ENCODE measurements around the gene CFDP1.

CFDP1 gene

GRCh38 chr16:75317532-75317931 is 115.8 kb downstream of the CFDP1 start:
- no peak for DNase-seq

DNA sequence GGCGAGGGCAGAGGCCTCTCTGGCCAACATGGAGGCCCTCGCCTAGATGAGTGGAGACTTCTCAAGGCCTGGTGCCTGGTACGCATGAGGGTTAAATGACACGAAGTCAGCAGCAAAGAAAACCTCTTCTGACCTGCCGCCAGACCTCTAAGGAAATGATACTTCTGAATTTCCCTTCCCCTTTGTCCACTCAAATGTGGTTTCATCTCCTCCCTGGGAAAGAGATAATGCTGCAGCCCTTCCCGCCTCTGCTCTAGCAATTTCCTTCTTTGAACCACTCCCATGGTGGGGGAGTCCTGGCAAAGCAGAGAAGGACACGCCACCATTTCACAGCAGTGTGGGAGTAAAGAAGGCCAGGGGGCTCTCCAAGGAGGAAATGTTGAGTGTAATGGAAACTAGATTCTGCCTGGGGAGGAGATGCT is 116.2 kb downstream of the CFDP1 start:
- no peak for DNase-seq

DNA sequence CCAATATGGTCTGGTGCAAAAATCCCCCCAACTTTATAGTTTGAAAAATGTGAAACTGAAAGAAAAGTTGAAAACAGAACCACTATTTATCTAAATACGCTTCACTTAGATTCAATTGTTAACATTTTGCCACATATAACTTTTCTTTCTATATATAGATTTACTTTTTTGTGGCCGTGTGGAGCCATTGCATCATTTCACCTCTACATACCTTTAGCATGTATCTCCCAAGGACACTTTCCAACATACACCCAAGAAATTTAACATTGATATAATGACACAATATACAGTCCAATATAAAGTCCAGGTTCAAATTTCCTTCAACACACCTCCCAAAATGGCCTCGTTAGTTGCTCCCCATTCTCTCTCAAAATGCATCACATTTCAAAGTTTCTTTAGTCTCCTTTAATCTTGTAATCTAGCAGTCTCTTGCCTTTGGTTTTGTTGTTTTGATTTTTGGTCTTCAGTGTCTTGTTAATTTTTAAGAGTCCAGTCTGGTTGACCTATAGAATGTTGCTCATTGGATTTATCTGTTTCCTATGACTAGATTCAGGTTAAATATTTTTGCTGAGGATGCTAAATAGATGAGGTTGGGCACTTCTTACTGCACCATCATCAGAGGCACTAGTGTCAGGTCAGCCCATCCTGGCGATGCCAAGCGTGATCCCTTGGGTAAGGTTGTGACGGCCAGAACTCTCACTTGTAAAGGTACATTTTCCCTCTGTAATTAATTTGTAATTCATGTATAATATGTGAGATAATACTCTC is 117.6 kb downstream of the CFDP1 start:
- DNase-seq, result no peak

DNA sequence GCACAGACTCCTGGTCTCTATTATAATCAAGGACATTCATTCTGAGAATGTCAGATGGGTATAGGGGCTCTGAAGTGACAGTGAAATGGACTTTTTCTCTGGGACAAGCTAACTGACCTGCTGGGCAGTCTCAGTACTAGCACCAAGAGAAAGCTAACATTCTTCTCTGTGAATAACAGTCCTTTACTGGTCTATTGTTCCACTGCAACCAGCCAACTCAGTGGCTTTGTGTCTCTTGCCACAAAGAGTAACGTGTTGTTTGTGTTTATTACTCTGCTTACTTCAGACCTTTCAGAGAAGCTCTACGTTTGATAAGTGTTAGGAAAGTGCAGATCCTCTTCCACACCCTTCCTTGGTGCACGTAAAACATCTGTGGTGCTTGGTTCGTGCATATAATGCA is 120.4 kb downstream of the CFDP1 start:
- no peak for DNase-seq

- no peak for DNase-seq
Measured at GRCh38 chr16:75311383-75311938, 121.8 kb downstream of the CFDP1 start.

DNA sequence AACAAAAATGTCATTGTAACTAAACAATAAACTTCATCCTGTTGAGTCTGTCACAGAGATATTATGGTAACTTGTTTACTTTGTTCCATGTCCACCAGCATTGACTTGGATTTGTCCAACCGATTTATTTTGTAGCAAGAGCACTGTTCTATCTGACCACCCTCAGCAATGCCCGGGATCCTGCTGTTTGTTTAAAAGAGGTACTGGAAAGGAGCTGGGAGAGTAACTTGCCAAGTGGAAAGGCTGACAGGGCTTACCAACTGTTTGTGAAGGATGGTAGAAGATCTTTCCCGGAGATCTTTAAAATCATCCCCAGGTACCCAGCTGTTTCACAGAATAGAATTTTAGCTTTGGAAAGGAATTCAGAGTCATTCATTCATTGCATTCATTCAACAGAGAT is 122.8 kb downstream of the CFDP1 start:
- no peak for DNase-seq

DNA sequence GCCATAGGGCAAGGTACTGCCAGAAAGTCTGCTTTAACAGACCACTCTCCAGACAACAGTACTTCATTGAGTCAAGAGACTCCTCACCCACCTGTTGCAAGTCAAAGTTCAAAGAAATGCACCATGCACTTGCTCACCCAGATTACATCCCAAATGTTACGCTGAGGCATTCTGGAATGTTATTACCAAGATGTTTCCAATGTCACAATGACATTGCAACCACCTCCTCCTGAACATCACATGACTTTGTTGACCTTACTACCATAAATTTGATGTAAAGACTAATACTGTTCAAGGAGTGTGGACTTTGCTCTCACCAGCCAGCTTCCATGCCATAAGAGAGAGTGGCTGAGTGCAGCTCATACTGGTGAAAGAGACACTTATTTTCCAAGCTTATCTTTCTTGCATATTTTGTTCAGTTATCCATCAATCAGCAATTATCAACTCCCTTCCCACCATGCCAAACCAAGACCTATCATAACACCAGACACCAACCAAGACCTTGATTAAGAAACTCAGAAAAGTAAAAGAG is 123.3 kb downstream of the CFDP1 start:
- no peak for DNase-seq

DNA sequence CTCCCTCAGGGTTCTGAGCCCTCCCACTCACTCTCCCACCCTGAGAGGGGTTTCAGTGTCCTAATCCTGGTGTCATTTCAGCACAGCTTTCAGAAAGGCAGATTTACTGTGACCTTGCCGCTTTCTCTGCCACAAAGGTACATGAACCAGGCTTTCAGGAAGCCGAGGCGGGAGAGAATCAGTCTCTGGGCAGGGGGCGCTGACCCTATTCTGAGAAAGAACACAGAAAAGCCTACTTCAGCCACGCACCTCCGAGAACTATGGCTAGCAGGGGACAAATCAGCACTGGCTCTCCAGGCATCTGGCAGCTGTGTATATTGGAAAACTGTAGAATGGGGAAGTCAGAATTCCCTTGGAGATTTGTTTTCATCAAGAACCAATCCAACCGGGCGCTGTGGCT is 124.1 kb downstream of the CFDP1 start:
- DNase-seq, result no peak

GRCh38 chr16:75308011-75308410 is 125.3 kb downstream of the CFDP1 start:
- DNase-seq, result no peak

- DNase-seq, result no peak
Measured at GRCh38 chr16:75307506-75307905, 125.8 kb downstream of the CFDP1 start.

GRCh38 chr16:75306099-75306762 is 127.1 kb downstream of the CFDP1 start:
- no peak for DNase-seq

- DNase-seq, result peak; percentile 57 to 66
Measured at GRCh38 chr16:75305364-75306098, 127.8 kb downstream of the CFDP1 start.

GRCh38 chr16:75304521-75305363 is 128.6 kb downstream of the CFDP1 start:
- no peak for DNase-seq

DNA sequence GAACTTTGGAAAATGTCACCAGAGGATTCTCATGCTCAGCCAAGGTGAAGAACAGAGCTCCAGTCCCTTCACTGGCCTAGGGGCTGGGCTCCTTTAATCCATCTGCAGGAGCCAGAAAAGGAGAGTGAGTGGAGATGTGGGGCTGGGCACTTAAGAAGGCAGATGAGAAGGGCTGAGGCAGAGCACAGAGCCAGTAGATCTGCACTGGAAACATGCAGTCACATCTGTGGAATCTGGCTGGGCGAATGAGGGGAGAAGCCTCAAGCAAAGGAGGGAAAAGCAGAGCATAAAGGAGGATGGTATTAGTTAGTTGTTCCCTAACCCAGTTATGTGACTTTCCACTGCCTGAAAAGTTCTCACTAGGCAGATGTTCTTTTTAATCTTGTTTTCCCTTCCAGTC is 131.5 kb downstream of the CFDP1 start:
- no peak for DNase-seq

DNA sequence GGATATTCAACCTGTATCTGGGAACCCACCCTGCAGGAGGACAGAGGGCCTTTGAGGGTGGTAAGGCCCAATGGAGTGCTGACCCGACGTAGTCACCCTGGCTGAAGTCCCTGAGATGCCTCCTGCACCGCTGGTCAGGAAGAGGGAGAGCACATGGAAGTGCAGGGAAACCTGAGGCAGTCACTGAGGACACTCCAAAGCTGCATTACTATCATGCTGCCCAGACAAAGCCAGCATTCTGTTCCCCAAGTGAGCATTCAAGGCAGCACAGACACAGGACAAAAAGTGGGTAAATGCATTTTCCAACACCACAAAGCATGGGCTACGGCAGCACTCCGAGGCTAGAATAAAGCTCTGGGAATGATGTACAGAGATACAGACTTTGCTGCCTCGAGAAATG is 135.0 kb downstream of the CFDP1 start:
- no peak for DNase-seq

- DNase-seq, result no peak
Measured at GRCh38 chr16:75296606-75297005, 136.7 kb downstream of the CFDP1 start.

GRCh38 chr16:75294773-75295459 is 138.4 kb downstream of the CFDP1 start:
- no peak for DNase-seq

- DNase-seq, result no peak
Measured at GRCh38 chr16:75293772-75294171, 139.5 kb downstream of the CFDP1 start.

DNA sequence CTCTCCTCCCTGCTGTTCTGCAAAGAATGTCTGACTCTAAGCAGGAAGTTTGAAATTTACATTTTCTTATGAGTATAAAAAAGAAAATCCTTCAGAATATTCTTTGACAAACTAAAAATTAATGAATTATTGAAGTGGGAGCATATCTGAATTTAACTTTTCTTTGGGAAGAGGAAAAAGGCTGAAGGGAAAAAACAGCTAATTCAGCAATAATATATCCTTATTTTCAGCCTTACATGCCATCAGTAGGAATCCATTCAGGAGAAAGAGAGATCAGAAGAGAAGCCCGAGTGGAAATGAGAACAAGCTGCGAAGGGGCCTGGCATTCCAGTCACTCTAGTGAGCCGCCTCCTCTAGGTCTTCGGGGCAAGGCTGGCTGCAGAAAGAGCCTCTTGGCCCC is 140.1 kb downstream of the CFDP1 start:
- no peak for DNase-seq

DNA sequence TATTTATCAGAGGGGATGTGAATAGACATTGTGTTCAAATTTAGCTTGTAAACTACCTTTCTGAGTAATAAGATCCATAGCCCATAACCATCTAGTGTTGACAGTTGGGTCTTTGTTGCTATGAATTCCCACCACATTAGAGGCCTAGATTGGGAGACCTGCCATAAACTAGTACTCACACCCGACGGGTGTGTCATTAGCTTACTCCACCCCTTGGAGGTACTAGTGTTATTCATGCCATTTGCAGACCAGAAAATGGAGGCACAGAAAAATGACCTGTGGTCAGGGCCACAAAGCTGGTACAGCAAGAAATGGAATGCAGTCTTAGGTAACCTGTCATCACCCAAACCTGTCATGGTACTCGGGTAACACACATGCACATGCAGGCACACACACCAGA is 140.6 kb downstream of the CFDP1 start:
- no peak for DNase-seq

DNA sequence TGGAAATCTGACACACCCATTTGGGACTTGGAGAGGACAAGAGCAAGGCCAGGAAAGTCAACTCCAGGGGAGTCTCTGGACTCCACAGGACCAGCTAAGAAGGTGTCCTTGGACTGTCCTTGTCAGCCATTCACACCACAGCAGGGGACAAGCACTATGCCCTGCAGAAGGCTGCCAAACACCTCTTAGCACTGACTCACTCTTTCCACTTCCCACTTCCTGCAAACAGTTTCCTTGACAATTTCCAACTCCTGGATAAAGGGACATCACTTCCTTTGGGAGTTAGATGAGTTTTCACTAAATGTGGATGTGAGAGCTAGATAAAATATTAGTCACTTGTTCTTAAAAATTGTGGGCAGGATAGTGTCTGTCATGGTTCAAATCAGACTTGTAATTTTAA is 144.1 kb downstream of the CFDP1 start:
- DNase-seq, result no peak

Measured in activated T-cell treated with anti-CD3 and anti-CD28 coated beads, Interleukin-2, amount 50 U/mL, for 48 hours (primary cell).